ENCODE data around the gene KIF20B. TPM values are rescaled to one million over a fixed set of nuclear protein-coding genes. Genes with fewer than 3 reads are reported as not detected.

Gene KIF20B
- total RNA-seq, 1 donor from 2014 or later: 2.5 TPM

- Histone ChIP-seq H3K4me3 (no peak overlapping the region), H3K27me3 (no peaks in the 10 kb centered on the region), H3K36me3 (no peaks in the 10 kb centered on the region), H3K9me3 (no peaks in the 10 kb centered on the region), H3K4me1 (no peaks in the 10 kb centered on the region), H3K27ac (no peak overlapping the region)
- DNase-seq (ENCODE audit: extremely low spot score in 2 of 2): no peak
- intact Hi-C loops (cut with DNase I): no loop called here
- TF ChIP-seq POLR2AphosphoS5 (IDR thresholded peaks at IDR 0.05; ENCODE audit: insufficient read depth in 1 of 2, low read depth in 1 of 2) (no peak), CTCF (IDR thresholded peaks at IDR 0.05) (no peak), POLR2A (IDR thresholded peaks at IDR 0.05) (no peak)
These were observed 31.4 kb upstream of the KIF20B start for GRCh38 chr10:89669985-89670384.

DNA sequence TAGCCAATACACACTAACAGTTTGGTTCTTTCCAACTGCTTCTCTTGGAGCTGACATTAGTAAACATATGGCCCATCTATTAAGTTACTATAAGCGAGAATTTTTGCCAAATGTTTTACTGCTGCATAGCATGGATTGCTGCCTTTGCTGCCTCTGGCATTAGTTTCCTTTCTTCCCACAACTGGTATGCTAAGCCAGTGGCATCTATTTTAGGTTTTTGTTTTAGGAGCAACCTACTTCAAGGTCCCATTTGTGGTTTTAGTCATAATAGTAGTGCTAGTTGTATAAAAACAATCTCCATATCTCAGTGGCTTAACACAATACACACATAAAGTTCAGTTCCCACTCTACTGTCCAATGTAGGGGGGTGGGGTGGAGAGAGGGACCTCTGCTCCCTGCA, 30.5 kb upstream of the KIF20B start:
- no peak for TF ChIP-seq POLR2AphosphoS5 (IDR thresholded peaks at IDR 0.05; ENCODE audit: insufficient read depth in 1 of 2, low read depth in 1 of 2)
- no peak for TF ChIP-seq CTCF (IDR thresholded peaks at IDR 0.05)
- TF ChIP-seq POLR2A (IDR thresholded peaks at IDR 0.05): no peak
- Histone ChIP-seq H3K36me3 (no peaks in the 10 kb centered on the region), H3K4me3 (no peak overlapping the region), H3K27ac (no peak overlapping the region), H3K9me3 (no peaks in the 10 kb centered on the region), H3K4me1 (no peaks in the 10 kb centered on the region), H3K27me3 (no peaks in the 10 kb centered on the region)
- intact Hi-C loops (cut with DNase I): no loop called here
- no peak for DNase-seq (ENCODE audit: extremely low spot score in 2 of 2)

- TF ChIP-seq POLR2A (IDR thresholded peaks at IDR 0.05) (no peak), POLR2AphosphoS5 (IDR thresholded peaks at IDR 0.05; ENCODE audit: insufficient read depth in 1 of 2, low read depth in 1 of 2) (no peak), CTCF (IDR thresholded peaks at IDR 0.05) (no peak)
- no peak overlapping the region for H3K27ac ChIP-seq
- no peaks in the 10 kb centered on the region for H3K36me3 ChIP-seq
- no peaks in the 10 kb centered on the region for H3K9me3 ChIP-seq
- no peaks in the 10 kb centered on the region for H3K4me1 ChIP-seq
- DNase-seq (ENCODE audit: extremely low spot score in 2 of 2): no peak
- no peak overlapping the region for H3K4me3 ChIP-seq
- H3K27me3 ChIP-seq: no peaks in the 10 kb centered on the region
- intact Hi-C loops (cut with DNase I): no loop called here
These were observed 24.0 kb upstream of the KIF20B start for GRCh38 chr10:89677341-89677740.

DNA sequence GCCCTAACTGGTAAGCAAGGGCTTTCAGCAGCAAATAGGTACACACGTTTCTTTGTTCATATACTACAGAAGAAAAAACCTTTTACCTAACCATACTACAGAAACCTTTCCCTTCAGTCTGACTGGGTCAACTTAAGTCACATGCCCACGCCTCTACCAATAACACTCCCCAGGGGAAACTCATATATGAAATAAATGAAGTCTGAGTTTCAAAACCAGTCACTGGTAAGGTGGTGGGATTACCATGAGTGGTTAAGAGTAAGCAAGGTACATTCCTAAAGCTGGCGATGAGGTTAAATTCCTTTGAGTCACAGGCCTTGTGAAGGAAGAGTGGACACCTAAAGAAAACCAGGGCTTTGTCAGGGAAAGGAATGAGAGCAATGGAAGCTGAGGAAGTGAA, 21.4 kb upstream of the KIF20B start:
- Histone ChIP-seq H3K9me3 (no peaks in the 10 kb centered on the region), H3K36me3 (no peaks in the 10 kb centered on the region), H3K4me1 (no peaks in the 10 kb centered on the region), H3K27ac (no peak overlapping the region), H3K4me3 (no peak overlapping the region), H3K27me3 (no peaks in the 10 kb centered on the region)
- no peak for DNase-seq (ENCODE audit: extremely low spot score in 2 of 2)
- TF ChIP-seq POLR2AphosphoS5 (IDR thresholded peaks at IDR 0.05; ENCODE audit: insufficient read depth in 1 of 2, low read depth in 1 of 2) (no peak), CTCF (IDR thresholded peaks at IDR 0.05) (no peak), POLR2A (IDR thresholded peaks at IDR 0.05) (no peak)
- intact Hi-C loops (cut with DNase I): no loop called here

DNA sequence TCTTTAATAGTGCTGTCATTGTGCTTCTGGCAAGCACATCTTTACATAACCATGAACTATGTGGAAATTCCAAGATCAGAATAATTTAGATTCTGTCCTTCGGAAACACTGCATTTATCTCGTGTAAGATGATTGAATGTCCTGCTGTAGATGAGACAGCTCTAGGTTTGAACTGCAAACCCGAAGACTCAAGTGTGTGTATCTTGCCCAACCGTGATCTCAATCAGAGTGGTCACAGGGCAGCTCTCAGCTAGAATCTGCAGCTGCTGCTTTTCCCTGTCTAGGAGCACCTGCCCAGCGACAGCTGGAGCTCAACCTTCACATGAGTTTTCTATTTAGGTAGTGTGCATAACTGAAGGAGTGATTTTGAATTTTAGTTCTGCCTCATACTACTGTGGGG, 17.5 kb upstream of the KIF20B start:
- Histone ChIP-seq H3K4me3 (no peak overlapping the region), H3K27me3 (no peaks in the 10 kb centered on the region), H3K9me3 (no peaks in the 10 kb centered on the region), H3K36me3 (no peaks in the 10 kb centered on the region), H3K4me1 (no peaks in the 10 kb centered on the region), H3K27ac (no peak overlapping the region)
- intact Hi-C loops (cut with DNase I): no loop called here
- no peak for DNase-seq (ENCODE audit: extremely low spot score in 2 of 2)
- no peak for TF ChIP-seq POLR2A (IDR thresholded peaks at IDR 0.05)
- no peak for TF ChIP-seq CTCF (IDR thresholded peaks at IDR 0.05)
- no peak for TF ChIP-seq POLR2AphosphoS5 (IDR thresholded peaks at IDR 0.05; ENCODE audit: insufficient read depth in 1 of 2, low read depth in 1 of 2)
